Epithelial cell of esophagus (primary cell): ENCODE measurements around the gene RILPL1.
"Not testable (repeated sequence)": the region's sequence is repeated elsewhere in the genome, so short reads cannot be mapped to it uniquely, and the experiment has no call there.

Source experiments
- DNase-seq: peaks from one replicate; pipeline ENCODE4 v3.0.0; 2010; ENCODE audit warnings: low read depth
- H3K4me3 ChIP-seq: 2 replicates; pipeline ENCODE4 v1.5.1; 2011; ENCODE audit warnings: mild to moderate bottlenecking, low read length, control low read depth
- CTCF ChIP-seq: IDR thresholded peaks from 2 replicates; pipeline ENCODE4 v1.5.1; 2011; ENCODE audit warnings: low read depth, mild to moderate bottlenecking, low read length, control low read depth, inconsistent platforms; ENCODE audit not compliant: insufficient read depth; ENCODE audit errors: missing control alignments

The RILPL1 gene

DNA sequence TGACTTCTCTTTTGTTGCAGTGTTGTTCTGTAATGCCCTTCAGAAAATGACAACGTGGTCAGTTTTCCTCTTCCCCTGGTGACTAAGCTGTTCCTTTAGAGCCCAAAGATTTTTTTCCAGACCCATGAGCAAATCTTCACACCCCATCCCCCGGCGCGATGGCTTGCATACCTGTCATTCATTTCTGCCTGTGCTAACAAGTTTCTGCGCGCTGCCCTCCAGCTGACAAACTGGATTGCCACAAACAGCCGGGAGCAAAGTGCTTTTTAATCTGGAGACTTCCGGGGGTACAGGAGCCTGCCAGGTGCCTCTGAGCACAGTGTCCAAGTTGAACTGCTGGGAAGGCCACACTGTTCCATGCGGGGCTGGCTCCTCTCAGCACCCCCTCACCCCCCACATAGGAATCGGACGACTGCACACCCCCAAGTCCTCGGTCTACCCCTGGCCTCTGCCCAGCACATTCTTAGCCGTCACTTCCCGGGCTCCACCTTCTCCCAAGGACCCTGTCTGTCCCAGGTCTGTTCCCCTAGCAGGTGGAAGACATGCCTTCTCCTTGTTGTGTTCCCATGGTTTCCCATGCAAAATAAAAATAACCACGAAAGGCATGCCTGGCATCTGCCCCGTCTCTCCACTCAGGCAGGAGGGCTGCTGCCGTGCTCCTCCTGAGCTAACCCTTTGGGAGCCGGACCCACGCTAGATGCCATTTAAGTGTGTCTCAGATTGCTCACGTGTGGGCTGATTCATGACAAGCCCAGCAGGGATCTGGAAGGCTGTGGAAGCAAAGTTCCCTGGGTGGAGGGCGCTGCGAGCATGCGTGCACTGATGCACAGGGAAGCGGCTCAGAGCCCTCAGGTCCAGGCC lies 14.1 kb downstream of the RILPL1 start:
- no peak for TF ChIP-seq CTCF
- DNase-seq, result peak; percentile 99
- H3K4me3 ChIP-seq, result no peak overlapping the region

GRCh38 chr12:123516216-123516780 lies 17.2 kb downstream of the RILPL1 start:
- H3K4me3 ChIP-seq, result no peak overlapping the region
- no peak for TF ChIP-seq CTCF
- DNase-seq, result no peak

DNA sequence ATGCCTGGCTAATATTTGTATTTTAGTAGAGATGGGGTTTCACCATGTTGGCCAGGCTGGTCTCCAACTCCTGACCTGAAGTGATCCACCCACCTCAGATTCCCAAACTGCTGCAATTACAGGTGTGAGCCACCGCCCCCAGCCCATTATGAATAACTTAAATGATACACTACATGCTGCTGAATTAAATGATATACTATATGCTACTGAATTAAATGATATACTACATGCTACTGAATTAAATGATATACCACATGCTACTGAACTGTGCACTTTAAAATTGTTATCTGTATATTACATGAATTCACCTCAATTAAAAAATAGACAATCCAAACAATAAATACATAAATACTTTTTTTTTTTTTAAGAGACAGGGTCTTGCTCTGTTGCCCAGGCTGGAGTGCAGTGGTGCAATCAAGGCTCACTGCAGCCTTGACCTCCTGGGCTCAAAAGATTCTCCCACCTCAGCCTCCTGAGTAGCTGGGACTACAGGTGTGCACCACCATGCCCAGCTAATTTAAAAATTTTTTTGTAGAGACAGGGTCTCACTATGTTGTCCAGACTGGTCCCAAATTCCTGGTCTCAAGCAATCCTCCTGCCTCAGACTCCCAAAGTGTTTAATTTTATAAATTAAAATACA lies 18.8 kb downstream of the RILPL1 start:
- H3K4me3 ChIP-seq, DNase-seq: not testable (repeated sequence)

DNA sequence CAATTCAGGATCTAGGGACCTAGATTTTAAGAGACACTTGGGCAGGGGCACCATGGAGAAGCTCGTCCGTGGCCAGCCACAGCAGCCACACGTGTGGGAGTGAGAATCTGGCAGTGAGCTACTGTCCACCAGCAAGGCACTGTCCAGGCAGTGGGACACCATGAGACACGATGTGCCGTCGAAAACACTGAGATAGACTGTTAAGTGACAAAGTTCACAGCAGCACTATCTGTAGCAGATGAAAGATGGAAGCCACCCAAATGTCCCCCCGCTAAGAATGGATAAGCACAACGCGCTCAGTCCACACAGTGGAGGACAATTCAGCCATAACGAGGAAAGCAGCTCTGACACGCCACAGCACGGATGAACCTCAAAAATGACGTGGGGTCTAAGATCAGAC lies 19.7 kb downstream of the RILPL1 start:
- H3K4me3 ChIP-seq, result no peak overlapping the region
- no peak for TF ChIP-seq CTCF
- DNase-seq, result no peak

- peak; percentile 19 for DNase-seq
- no peak overlapping the region for H3K4me3 ChIP-seq
- TF ChIP-seq CTCF, result no peak
These were observed 20.5 kb downstream of the RILPL1 start for GRCh38 chr12:123512838-123513665.

GRCh38 chr12:123506843-123507236 lies 26.7 kb downstream of the RILPL1 start:
- no peak for DNase-seq
- no peak for TF ChIP-seq CTCF
- no peak overlapping the region for H3K4me3 ChIP-seq
